Vagina (tissue), 2 donors: Measurements from ENCODE around the gene PALM2AKAP2.

Experiments
- CTCF ChIP-seq, 3 experiments: fragments of 450-650 bp in 2 of 3; fragments of 200-600 bp in 1 of 3; sonication (generic) in 1 of 3; IDR thresholded peaks; one replicate each; pipeline ENCODE4 v1.5.1; 2017 to 2019; ENCODE audit warnings: antibody characterized with exemption in 3 of 3, mild to moderate bottlenecking in 2 of 3, moderate library complexity in 2 of 3
- POLR2A ChIP-seq, 2 donors: fragments of 450-650 bp; IDR thresholded peaks; one replicate each; pipeline ENCODE4 v1.6.1; 2017; ENCODE audit warnings: antibody characterized with exemption in 2 of 2, mild to moderate bottlenecking in 2 of 2, moderate library complexity in 2 of 2

- TF ChIP-seq CTCF (IDR thresholded peaks at IDR 0.05) (no peak), POLR2A (IDR thresholded peaks at IDR 0.05) (no peak)
Measured at GRCh38 chr9:109828254-109828653, 48.3 kb downstream of the PALM2AKAP2 start.
